ENCODE measurements around the gene FAM120C. TPM values are rescaled to one million over a fixed set of nuclear protein-coding genes. Genes with fewer than 3 reads are reported as not detected.

Gene FAM120C
- total and polyA plus RNA-seq, 2 donors from 2014 or later, result 4.2 to 16.4 TPM

- FAIRE-seq (no peak), DNase-seq (no peak)
- Histone ChIP-seq H3K27me3 (ENCODE audit: control insufficient read depth, insufficient read depth, low read length) (no peaks in the 10 kb centered on the region), H3K9ac (ENCODE audit: low read length in 3 of 3) (no peak overlapping the region), H3K27ac (ENCODE audit: low read depth in 2 of 2, low read length in 2 of 2) (no peak overlapping the region), H3K36me3 (ENCODE audit: control insufficient read depth in 2 of 3, insufficient read depth in 3 of 3, low read length in 3 of 3) (no peaks in the 10 kb centered on the region), H3K4me3 (ENCODE audit: low read length in 3 of 3) (no peak overlapping the region), H3K4me1 (ENCODE audit: control insufficient read depth in 2 of 3, insufficient read depth in 2 of 3, low read depth in 1 of 3, low read length in 3 of 3) (no peaks in the 10 kb centered on the region), H3K9me3 (ENCODE audit: control insufficient read depth in 2 of 3, insufficient read depth in 1 of 3, low read length in 3 of 3) (no peaks in the 10 kb centered on the region)
- intact Hi-C loops (cut with DNase I), result no loop called here
- no peak for TF ChIP-seq CTCF (IDR thresholded peaks at IDR 0.05; ENCODE audit: borderline replicate concordance, extremely low read depth, insufficient read depth)
Observed at GRCh38 chrX:54093159-54093558, 89.9 kb downstream of the FAM120C start.

- intact Hi-C loops (cut with DNase I), result no loop called here
- Histone ChIP-seq H3K4me1 (ENCODE audit: control insufficient read depth in 2 of 3, insufficient read depth in 2 of 3, low read depth in 1 of 3, low read length in 3 of 3) (no peaks in the 10 kb centered on the region), H3K27me3 (ENCODE audit: control insufficient read depth, insufficient read depth, low read length) (no peaks in the 10 kb centered on the region), H3K4me3 (ENCODE audit: low read length in 3 of 3) (no peak overlapping the region), H3K27ac (ENCODE audit: low read depth in 2 of 2, low read length in 2 of 2) (no peak overlapping the region), H3K9ac (ENCODE audit: low read length in 3 of 3) (no peak overlapping the region), H3K36me3 (ENCODE audit: control insufficient read depth in 2 of 3, insufficient read depth in 3 of 3, low read length in 3 of 3) (no peaks in the 10 kb centered on the region), H3K9me3 (ENCODE audit: control insufficient read depth in 2 of 3, insufficient read depth in 1 of 3, low read length in 3 of 3) (no peaks in the 10 kb centered on the region)
- TF ChIP-seq CTCF (IDR thresholded peaks at IDR 0.05; ENCODE audit: borderline replicate concordance, extremely low read depth, insufficient read depth), result no peak
- FAIRE-seq, result no peak
- DNase-seq, result no peak
Observed at GRCh38 chrX:54090880-54091279, 92.2 kb downstream of the FAM120C start.

GRCh38 chrX:54089191-54089590 is 93.9 kb downstream of the FAM120C start:
- Histone ChIP-seq H3K36me3 (ENCODE audit: control insufficient read depth in 2 of 3, insufficient read depth in 3 of 3, low read length in 3 of 3) (peaks cover 0 to 3% (median 0%) of the 10 kb centered on the region in 3 donors), H3K27ac (ENCODE audit: low read depth in 2 of 2, low read length in 2 of 2) (no peak overlapping the region), H3K4me3 (ENCODE audit: low read length in 3 of 3) (no peak overlapping the region), H3K9me3 (ENCODE audit: control insufficient read depth in 2 of 3, insufficient read depth in 1 of 3, low read length in 3 of 3) (no peaks in the 10 kb centered on the region), H3K9ac (ENCODE audit: low read length in 3 of 3) (no peak overlapping the region), H3K4me1 (ENCODE audit: control insufficient read depth in 2 of 3, insufficient read depth in 2 of 3, low read depth in 1 of 3, low read length in 3 of 3) (no peaks in the 10 kb centered on the region), H3K27me3 (ENCODE audit: control insufficient read depth, insufficient read depth, low read length) (no peaks in the 10 kb centered on the region)
- intact Hi-C loops (cut with DNase I), result no loop called here
- no peak for DNase-seq
- no peak for FAIRE-seq
- TF ChIP-seq CTCF (IDR thresholded peaks at IDR 0.05; ENCODE audit: borderline replicate concordance, extremely low read depth, insufficient read depth), result no peak

GRCh38 chrX:54087661-54088060 is 95.4 kb downstream of the FAM120C start:
- Histone ChIP-seq H3K36me3 (ENCODE audit: control insufficient read depth in 2 of 3, insufficient read depth in 3 of 3, low read length in 3 of 3) (peaks cover 0 to 3% (median 0%) of the 10 kb centered on the region in 3 donors), H3K9ac (ENCODE audit: low read length in 3 of 3) (no peak overlapping the region), H3K9me3 (ENCODE audit: control insufficient read depth in 2 of 3, insufficient read depth in 1 of 3, low read length in 3 of 3) (no peaks in the 10 kb centered on the region), H3K4me1 (ENCODE audit: control insufficient read depth in 2 of 3, insufficient read depth in 2 of 3, low read depth in 1 of 3, low read length in 3 of 3) (no peaks in the 10 kb centered on the region), H3K27me3 (ENCODE audit: control insufficient read depth, insufficient read depth, low read length) (no peaks in the 10 kb centered on the region), H3K27ac (ENCODE audit: low read depth in 2 of 2, low read length in 2 of 2) (no peak overlapping the region), H3K4me3 (ENCODE audit: low read length in 3 of 3) (no peak overlapping the region)
- no peak for DNase-seq
- FAIRE-seq, result no peak
- intact Hi-C loops (cut with DNase I), result no loop called here
- TF ChIP-seq CTCF (IDR thresholded peaks at IDR 0.05; ENCODE audit: borderline replicate concordance, extremely low read depth, insufficient read depth), result no peak

All from kidney (tissue), 14 donors.